ENCODE results near the gene PDE9A.

- TF ChIP-seq CTCF (IDR thresholded peaks at IDR 0.05) = no peak
- TF ChIP-seq EP300 (IDR thresholded peaks at IDR 0.05) = no peak
- TF ChIP-seq POLR2A (IDR thresholded peaks at IDR 0.05) = no peak
These were observed 115.1 kb downstream of the PDE9A start for GRCh38 chr21:42768324-42769121.
